ENCODE measurements around the gene FGD1. TPM values are rescaled to one million over a fixed set of nuclear protein-coding genes. Genes with fewer than 3 reads are reported as not detected.
"Not testable (repeated sequence)": the region's sequence is repeated elsewhere in the genome, so short reads cannot be mapped to it uniquely, and the experiment has no call there.

Gene FGD1
- 1 to 10 TPM; 2.9 to 3.8 TPM for total RNA-seq
- long read RNA-seq, full-length matches to known transcripts: 1 of 5 reads
- long read RNA-seq, partial matches to known transcripts: 4 of 5 reads
- long read RNA-seq, other reads (novel, unspliced or antisense): 0 of 5 reads

DNA sequence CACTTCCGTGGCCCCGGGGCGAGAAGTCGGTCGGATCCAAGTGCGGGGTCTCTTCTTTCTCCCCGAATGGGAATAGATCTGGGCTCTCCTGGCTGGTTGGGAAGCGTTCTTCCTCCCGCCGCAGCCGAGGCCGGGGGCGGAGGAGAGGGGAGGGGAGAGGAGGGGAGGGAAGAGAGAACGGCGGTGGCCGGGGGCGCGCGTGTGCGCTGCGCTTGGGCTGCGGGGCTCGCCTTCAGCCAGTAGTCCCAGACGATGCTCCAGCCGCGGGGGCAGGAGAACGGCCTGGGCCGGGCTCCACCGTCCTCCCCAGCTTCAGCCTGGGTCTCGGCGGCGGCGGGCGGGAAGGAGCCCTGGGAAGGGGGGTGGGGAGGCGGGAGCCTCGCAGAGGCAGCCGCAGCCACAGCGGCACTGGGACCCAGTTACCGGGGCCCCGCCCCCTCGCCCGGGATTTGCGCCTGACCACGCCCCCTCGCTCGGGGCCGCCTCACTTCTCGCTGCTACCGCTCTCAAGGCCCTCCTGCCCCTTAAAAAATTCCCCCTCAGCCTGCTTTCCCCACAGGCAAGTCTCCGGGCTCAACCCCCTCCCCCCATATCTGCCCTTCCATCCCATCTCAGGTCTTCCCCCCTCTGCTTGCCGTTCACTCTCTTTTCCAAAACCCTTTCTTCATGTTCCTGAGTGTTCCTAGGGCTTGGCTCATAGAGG lies at the start of gene FGD1:
FGD1 (minus strand) TSS at position 421 of the 703 bp plus-strand sequence. CDS start 802 bp downstream, outside the sequence.
- ATAC-seq (peak; percentile 92), DNase-seq (peak; percentile 68 to 76)
- intact Hi-C loops (cut with DNase I, micrococcal nuclease): no loop called here

DNA sequence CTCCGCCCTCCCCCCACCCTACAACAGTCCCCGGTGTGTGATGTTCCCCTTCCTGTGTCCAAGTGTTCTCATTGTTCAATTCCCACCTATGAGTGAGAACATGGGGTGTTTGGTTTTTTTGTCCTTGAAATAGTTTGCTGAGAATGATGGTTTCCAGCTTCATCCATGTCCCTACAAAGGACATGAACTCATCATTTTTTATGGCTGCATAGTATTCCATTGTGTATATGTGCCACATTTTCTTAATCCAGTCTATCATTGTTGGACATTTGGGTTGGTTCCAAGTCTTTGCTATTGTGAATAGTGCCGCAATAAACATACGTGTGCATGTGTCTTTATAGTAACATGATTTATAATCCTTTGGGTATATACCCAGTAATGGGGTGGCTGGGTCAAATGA lies 46.2 kb upstream of the FGD1 start:
- ATAC-seq; DNase-seq; intact Hi-C loops (cut with DNase I, micrococcal nuclease): not testable (repeated sequence)

DNA sequence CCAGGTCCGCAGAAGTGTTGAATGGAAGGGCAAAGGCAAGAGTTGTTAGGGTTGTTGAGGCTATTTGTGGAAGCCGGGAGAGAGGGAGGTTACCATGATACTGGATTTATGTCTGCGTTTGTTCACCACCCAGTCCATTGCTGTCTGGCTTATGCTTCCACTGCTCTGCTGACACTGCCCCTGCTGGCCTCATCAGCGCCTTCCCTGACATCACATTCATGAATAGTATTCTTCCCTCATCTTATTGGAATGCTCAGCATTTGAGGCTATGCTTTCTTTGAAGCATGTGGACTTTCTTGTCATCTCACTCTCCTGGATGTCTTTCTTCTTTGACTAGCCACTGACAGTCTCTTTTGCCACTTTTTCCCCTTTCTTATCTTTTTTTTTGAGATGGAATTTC lies 44.3 kb upstream of the FGD1 start:
- DNase-seq: no peak
- intact Hi-C loops (cut with DNase I, micrococcal nuclease): no loop called here

DNA sequence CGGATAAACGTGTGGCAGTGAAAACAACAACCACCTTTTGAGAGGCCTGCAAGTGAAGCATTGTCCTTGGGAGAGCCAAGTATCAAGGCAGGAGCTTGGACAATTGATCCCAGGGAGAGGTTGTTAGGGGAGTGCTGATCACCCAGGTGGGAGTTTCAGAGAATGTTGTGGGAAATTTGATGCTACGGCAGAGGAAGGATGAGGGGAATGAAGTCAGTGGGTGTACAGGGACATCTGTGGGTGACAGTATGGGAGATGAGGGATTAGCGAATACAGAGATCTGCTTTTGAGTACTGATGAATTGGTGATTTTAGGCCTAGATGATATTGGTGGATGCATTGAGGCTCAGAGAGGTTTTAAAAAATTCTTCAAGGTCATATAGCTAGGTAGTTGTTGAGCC lies 38.2 kb upstream of the FGD1 start:
- no peak for ATAC-seq
- intact Hi-C loops (cut with DNase I, micrococcal nuclease): no loop called here
- no peak for DNase-seq

More for the DNA sequence above, 44.3 kb upstream of the FGD1 start:
- ATAC-seq: no peak

DNA sequence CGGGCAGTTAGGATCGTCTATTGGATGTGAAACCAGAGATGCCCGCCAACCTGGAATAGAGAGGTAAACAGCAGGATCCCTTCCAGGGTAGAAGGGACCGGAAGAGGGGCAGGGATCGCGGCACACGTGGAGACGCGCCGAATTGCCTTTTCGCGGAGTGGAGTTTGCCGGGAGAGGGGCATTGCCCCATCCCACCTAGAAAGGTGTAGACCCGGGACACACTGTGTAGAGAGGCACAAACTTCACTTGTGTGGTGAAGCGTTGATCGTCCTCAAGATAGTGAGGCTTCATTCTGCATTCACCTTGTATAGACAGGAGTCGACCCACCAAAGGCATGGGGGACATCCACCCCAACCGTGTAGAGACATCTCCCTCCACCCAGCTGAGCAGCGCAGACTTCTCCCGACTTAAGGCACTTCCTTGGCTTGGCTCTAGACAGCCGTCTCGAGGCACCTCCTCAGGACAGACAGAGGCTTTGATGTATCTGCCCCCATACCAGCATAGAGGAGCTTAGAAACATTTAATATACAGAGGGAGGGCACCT lies 34.4 kb upstream of the FGD1 start:
- intact Hi-C loops (cut with DNase I, micrococcal nuclease): no loop called here
- peak; percentile 49 for ATAC-seq
- peak in 1 of 2 donors; percentile 9 for DNase-seq

DNA sequence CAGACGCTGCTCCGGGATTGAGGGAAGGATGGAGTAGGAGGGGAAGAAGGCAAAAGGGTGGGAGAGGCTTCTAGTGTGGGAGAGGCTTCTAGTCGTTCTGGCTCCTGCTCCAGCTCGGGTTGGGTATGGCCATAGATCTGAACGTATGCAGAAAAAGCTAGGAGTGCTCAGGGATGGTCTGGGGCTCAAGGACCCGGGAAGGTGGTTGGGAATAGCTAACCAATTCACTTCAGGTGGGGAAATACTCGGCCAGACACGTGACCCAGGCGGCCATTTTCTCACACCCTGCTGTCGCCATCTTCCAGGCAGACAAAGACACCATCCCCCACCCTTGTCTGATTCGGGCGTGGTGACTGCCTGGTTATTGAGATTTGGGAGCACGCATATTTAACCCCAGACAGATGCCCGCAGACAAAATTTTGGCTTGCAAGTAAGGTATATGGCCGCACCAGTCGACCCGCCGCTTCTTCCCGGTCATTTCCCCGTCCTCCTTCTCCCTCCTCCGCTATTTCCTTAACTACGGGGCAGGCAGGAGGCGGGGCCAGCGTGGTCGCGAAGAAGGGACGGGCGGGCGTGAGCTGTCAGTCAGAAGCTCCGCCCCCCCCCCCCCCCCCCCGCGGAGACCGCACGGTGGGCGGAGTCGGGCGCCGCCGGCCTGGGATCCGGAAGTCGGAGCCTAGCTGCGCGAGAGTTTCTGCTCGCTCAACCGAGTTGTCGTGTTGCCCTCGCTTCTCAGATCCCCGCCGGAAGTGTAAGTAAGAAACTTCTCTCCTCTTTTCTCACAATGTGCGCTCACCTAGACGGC lies 33.7 kb upstream of the FGD1 start, which contains the start of gene GNL3L:
GNL3L (plus strand) TSS at position 668 of the 805 bp plus-strand sequence. CDS start 2,348 bp downstream, outside the sequence.
- peak; percentile 90 to 91 for DNase-seq
- intact Hi-C loops (cut with DNase I, micrococcal nuclease): no loop called here
- ATAC-seq: peak; percentile 94

DNA sequence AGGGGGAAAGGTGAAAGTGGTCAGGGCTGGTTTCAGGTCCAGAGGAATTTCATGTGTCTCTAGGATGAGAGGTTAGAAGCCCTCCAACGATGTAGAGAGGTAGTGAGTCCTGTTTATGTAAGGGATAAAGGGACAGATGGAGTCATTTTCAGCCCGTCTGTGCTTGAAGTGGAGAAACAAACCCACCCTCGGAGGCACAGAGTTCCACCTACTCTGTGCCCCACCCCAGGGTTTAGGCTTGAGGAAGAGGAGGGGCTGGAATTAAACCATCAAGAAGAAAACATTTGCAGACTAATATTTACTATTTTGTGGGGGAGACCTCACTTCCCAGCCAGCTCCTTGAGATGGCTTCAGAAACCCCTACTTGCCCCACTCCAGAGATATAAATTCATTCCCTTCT lies 33.1 kb upstream of the FGD1 start:
- no peak for DNase-seq
- intact Hi-C loops (cut with DNase I, micrococcal nuclease): no loop called here
- ATAC-seq: no peak

DNA sequence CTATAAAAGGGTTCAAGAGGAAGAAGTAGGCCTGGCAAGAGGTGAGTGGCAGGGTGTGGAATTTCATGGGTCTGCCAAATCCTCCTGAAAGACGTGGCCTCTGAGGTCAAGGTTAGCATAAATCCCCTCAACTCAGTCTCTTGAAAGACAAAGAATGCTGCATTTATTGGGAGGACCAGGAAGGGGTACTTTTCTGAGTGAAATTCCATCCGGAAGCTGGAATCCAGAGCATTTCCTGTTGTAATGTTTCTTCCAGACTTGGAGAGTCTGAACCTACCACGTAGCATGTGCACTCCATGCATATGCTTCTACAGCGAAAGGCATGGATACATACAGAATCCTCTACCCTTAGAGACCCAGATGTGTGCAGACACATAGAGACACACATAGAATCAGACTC lies 13.4 kb upstream of the FGD1 start:
- ATAC-seq (no peak), DNase-seq (no peak)
- intact Hi-C loops (cut with DNase I, micrococcal nuclease): no loop called here

DNA sequence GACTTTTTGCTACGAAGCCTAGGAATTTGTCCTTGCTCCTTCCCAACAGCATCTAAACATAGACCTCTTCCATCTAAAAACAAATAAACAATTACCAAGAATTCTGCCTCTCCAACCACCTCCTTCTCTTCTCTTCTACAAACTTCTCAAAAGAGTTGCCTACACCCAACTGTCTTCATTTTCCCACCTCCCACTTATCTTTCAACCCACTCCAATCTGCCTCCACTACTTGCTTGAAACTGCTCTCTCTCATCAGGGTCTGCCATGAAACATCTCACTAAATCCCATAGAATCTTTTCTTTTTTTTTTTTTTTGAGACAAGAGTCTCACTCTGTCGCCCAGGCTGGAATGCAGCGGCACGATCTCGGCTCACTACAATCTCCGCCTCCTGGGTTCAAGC lies 902 bp upstream of the FGD1 start:
- intact Hi-C loops (cut with DNase I, micrococcal nuclease): no loop called here
- DNase-seq: no peak
- no peak for ATAC-seq

DNA sequence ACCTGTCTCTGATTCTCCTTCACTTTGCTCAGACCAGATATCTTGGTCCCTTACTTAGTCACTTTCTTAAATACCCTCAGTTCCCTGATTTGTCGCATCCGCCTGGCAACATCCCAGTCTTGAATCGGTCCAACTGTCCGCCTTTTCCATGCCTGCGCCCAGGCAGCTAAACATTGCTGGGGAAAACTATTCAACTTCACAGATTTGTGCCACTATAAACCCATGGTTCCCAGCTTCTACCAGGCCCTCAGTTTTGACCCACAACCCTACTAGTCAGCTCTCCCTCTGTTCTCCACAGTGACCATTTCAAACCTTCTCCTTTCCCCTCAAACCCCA lies 451 bp upstream of the FGD1 start:
- no peak for DNase-seq
- intact Hi-C loops (cut with DNase I, micrococcal nuclease): no loop called here
- ATAC-seq: no peak

DNA sequence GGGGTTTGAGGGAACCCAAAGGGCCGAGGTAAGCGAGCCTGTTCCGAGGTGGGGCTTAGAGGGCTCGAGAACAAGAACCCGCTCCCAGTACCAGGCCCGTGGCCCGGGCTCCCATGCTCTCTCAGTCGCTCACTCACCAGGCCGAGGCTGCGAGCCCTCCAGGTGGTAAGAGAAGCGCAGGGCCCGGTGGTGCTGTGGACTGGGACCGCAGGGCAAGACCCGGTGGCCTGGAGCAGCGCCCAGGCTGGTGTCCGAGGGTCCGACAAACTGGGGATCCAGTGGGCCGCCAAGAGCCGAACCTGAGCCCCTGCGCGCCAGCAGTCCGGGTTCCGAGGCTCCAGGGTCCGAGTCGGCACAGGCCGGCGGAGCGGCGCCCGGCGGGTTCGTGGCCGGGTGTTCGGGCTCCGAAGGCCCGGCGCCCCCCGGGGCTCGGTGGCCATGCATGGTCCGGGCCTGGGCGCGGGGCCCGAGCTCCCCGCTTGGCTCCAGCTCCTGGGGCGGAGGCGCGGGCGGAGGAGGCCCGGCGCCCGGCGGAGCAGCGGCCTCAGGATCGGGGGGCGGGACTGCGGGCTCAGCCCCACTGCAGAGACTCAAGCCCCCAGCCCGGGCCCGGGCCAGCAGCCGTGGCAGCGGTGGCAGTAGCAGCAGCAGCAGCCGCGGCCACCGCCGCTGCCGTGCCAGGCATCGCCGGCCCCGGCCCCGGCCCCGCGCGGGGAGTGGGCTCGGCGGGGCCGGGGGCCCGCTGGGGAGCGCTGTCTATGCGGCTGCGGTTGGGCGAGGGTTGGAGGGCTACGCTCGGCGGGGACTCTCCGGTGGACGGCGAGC lies 833 bp downstream of the FGD1 start:
- peak in 1 of 2 donors; percentile 24 for DNase-seq
- ATAC-seq: peak; percentile 44
- intact Hi-C loops (cut with DNase I, micrococcal nuclease): no loop called here

DNA sequence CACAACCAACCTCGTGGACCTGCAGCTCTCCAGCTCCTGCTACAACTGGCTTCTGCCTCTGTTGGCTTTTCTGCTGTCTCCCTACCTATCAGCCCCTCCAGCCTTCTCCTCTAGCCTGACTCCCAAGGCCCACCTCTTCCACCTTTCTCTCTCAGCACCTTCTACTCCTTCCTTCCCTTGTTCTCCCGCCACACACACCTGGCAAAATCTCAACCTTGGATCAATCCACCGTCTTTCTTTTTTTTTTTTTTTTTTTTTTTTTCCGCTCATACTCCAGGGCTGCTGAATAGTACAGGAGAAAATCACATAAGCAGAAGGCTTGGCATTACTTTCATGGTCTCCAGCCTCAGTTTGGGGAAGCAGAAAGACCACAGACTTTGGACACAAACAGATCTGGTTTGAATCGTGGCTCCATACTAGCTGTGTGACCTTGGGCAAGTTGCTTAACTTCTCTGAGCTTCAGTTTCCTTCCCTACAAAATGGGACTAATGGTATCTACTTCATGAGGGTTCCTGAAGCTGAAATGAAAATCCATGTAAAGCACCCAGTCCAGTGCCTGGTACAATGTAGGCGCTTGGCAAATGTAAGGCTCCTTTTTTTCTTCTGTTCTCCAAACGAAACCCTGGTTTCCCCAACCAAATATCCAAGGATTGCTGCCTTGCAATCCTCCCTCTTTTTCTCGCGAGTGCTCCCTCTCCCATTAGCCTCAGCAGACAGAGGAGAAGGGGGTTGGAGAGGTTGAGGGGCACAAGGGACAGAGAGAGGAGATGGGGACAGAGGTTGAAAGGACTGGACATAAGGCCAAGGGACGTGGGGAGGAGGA lies 1.7 kb downstream of the FGD1 start:
- DNase-seq: no peak
- no peak for ATAC-seq
- intact Hi-C loops (cut with DNase I, micrococcal nuclease): no loop called here

DNA sequence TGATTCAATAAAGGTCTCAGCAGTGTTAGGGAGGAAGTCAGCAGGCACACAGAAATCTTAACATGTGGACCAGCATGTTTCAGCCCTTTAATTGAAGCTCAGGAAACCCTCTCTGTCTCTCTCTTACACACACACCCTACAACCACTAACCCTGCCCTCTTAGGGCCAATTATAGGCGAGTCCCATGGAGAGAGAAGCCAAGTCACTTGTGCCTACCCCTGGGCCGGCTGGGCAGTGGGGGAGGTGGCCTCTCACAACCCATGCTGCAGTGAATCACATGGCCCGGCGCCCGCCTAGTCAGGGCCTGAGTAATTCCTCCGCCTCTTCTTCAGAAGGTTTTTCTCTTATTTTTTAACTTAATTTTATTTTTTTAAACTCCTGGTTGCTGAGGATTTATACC lies 3.7 kb downstream of the FGD1 start:
- intact Hi-C loops (cut with DNase I, micrococcal nuclease): no loop called here
- DNase-seq (no peak), ATAC-seq (no peak)

DNA sequence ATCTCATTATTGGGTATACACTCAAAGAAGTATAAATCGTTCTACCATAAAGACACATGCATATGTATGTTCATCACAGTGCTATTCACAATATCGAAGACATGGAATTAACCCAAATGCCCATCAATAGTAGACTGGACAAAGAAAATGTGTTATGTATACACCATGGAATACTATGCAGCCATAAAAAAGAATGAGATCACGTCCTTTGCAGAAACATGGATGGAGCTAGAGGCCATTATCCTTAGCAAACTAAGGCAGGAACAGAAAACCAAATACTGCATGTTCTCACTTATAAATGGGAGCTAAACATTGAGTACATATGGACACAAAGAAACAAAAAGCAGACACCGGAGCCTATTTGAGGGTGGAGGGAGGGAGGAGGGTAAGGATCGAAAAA lies 6.2 kb downstream of the FGD1 start:
- ATAC-seq; DNase-seq; intact Hi-C loops (cut with DNase I, micrococcal nuclease): not testable (repeated sequence)

DNA sequence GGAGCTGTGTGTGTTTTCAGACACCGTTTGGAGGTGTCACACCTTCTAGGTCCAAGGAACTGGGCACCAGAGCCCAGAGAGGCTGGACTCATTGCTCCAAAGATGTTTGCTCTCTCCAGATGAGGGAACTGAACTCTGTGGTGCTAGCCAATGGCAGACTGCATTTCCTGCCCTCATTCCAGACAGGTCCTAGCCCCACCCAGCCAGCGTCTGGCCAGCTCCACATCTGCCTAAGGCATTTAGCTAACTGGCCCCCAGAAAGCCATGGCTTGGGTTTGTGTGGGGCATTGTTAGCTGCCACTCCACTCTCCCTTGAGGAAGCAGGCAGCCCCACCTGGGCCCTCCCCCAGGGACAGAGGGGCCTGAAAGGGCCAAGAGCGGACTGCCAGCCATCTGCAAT lies 11.4 kb downstream of the FGD1 start:
- ATAC-seq: no peak
- DNase-seq: no peak
- intact Hi-C loops (cut with DNase I, micrococcal nuclease): no loop called here

DNA sequence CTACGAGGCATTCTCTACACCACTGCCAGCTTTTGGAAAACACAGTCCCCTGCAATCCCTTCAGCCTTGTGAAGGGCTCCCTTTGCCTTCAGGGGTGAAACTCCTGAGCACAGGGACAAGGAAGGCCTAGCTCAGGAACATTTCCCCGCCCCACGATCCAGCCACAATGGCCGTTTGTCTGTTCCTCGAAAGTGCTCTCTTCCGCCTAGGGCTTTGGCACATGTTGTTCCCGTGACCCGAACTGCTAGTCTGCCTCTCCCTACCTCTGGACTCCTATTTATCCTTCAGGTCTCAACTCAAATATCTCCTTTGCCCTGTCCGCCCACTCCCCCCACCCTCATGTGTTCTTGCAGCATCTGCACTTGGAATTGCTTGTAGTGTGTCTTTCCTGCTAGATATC lies 12.1 kb downstream of the FGD1 start:
- DNase-seq: no peak
- ATAC-seq: no peak
- intact Hi-C loops (cut with DNase I, micrococcal nuclease): no loop called here

DNA sequence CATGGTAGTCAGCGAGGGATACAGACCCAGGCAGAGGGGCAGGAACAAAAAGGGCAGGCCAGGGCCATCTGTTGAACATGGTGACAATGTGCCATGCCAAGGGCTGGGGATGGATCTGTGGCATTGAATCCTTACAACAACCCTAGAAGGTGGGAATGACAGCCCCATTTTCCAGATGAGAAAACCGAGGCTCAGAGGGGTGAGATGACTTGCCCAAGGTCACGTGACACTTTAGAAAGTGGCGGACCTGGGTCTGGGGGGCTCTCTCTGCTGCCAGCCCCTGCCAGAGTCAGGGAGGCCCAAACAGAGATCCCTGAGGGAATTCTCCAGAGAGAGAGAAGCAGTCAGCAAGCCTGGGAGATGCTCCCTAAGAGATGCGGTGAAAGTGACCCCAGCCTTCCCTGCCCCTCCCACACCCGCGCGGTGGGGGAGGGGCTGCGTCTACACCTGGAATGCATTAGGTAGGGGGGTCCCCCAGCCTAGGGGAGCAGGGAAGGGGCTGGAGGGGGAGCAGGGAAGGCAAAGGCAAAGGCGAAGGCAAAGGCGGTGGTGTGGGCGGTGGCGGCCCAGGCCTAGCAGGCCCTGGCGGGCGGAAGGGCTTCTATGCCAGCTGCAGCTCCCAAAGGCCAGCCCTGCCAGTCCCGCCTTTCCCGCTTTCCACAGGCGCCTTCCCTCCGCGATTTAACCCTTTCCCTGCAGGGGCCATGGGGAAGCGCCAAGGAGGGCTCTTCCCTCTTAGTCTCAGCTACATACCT lies 13.0 kb downstream of the FGD1 start:
- ATAC-seq (peak; percentile 53), DNase-seq (peak in 1 of 2 donors; percentile 38)
- intact Hi-C loops (cut with DNase I, micrococcal nuclease): no loop called here

Data from left colon (tissue), 2 donors.